Psoas muscle (tissue), 8 donors: ENCODE measurements around the gene NR5A1. TPM values are rescaled to one million over a fixed set of nuclear protein-coding genes. Genes with fewer than 3 reads are reported as not detected.

ENCODE experiments used
- ATAC-seq, 4 donors: fragments of 200-7000 bp; cut with Tn5 transposase; one replicate each; pipeline ENCODE4 v1.9.1; 2020; ENCODE audit warnings: moderate library complexity in 3 of 4, mild to moderate bottlenecking in 2 of 4
- DNase-seq, 2 donors: peaks; one replicate each; pipeline ENCODE4 v3.0.0-alpha.2; 2020
- H3K27ac ChIP-seq: fragments of 200-600 bp; one replicate; pipeline ENCODE4 v1.8.0; 2022
- H3K27me3 ChIP-seq, 3 donors: fragments of 200-600 bp in 1 of 3; one replicate each; pipeline versions ENCODE4 v1.6.1 to v1.8.0; 2013 to 2022; ENCODE audit warnings: low read length in 2 of 3, mild to moderate bottlenecking in 2 of 3, moderate library complexity in 1 of 3; ENCODE audit not compliant: insufficient read depth in 3 of 3
- H3K36me3 ChIP-seq, 2 donors: fragments of 200-600 bp in 1 of 2; one replicate each; pipeline versions ENCODE4 v1.6.1 to v1.8.0; 2013 to 2022; ENCODE audit warnings: low read depth in 1 of 2, mild to moderate bottlenecking in 1 of 2, moderate library complexity in 1 of 2; ENCODE audit not compliant: insufficient read depth in 1 of 2
- H3K4me1 ChIP-seq: fragments of 200-600 bp; one replicate; pipeline ENCODE4 v1.8.0; 2022
- H3K4me3 ChIP-seq: fragments of 200-600 bp; one replicate; pipeline ENCODE4 v1.8.0; 2022; ENCODE audit warnings: mild to moderate bottlenecking
- H3K9me3 ChIP-seq: fragments of 200-600 bp; one replicate; pipeline ENCODE4 v1.8.0; 2022
- WGBS, 3 donors: extraction: QIAGEN DNeasy Blood & Tissue Kit; methylation state at CpG; one replicate each; pipeline versions ENCODE4 v1.1.6 to v1.1.7; 2013; 5-methylcytosine and 5-hydroxymethylcytosine counted together
- intact Hi-C, 2 donors: fragments of 100-400 bp; cut with DNase I; formaldehyde crosslinking; loops; one replicate each; pipeline versions ENCODE4 v1.11.0 to v1.14.2; 2022
- polyA plus RNA-seq, 3 donors: library from polyadenylated mRNA; stranded (reverse); fragments of 200-250 nt; gene quantifications; one replicate each; pipeline ENCODE4 v1.2.3, GENCODE V29; 2013
- total RNA-seq, 4 donors: library from RNA; stranded (reverse); fragmentation: NEBNext Ultra II Directional in 2 of 4; extraction: Animal tissue kit (Norgen Biotek cat#: 25700) in 2 of 4; gene quantifications; one replicate each; pipeline versions ENCODE4 v1.2.1 to v1.2.4, GENCODE V29; 2021 to 2023
- TF ChIP-seq, protein P1 (sequence below): fragments of 200-600 bp; IDR thresholded peaks from one replicate; pipeline ENCODE4 v1.8.0; 2022; ENCODE audit warnings: antibody characterized with exemption
- donor health status: healthy with polysubstance abuse.
- donor health status: DM: no; HTN: no; CAD: no; lungs with moderate emphysema.
- donor health status: Bipolar disorder and iron deficiency.
- donor health status: healthy.
- donor health status: DM: yes; HTN: yes; CAD: no.
- donor health status: DM: no; HTN: no; CAD: no.
- donor health status: DM: no; HTN: no; CAD: no.
- donor health status: DM: yes; HTN: yes; CAD: no.

NR5A1 gene
- total and polyA plus RNA-seq, 7 donors: 0.01 to 0.75 (median 0.35) TPM; not detected in 3

DNA sequence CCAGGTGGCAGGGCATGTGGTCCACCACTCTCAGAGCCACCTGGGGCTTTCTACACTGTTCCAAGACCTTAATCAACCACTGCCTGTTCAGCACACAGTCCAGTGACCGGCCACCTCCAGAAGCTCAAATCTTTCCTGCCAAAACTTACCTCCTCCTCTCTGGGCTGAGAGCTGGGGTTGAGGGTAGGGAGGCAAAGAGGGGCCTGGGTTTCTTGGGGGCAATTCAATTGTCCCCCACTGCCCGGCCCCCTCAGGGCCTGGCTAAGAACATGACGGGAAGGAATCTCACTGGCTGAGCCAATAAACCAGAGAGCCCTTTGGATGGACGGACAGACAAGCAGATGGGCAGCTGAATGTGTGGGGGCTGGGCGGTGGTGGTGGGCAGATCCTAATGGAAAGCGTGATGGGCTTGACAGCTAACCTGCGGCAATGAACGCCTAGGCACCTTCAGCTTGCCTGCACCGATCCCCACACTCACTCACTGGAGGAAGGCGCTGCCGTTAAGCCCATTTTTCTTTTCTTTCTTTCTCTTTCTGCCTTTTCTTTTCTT lies 5.4 kb downstream of the NR5A1 start:
- no peak overlapping the region for H3K4me3 ChIP-seq
- H3K4me1 ChIP-seq: no peaks in the 10 kb centered on the region
- intact Hi-C loops: no loop called here
- peaks cover 0 to 68% (median 27%) of the 10 kb centered on the region in 3 donors for H3K27me3 ChIP-seq
- no peaks in the 10 kb centered on the region for H3K36me3 ChIP-seq
- no peak overlapping the region for H3K27ac ChIP-seq
- no peak for ATAC-seq
- WGBS, 3 donors: 62 to 67% (median 66%) methylated on average over 10 to 11 of the region's 11 CpGs
- no peak for DNase-seq
- no peaks in the 10 kb centered on the region for H3K9me3 ChIP-seq
- TF ChIP-seq, protein P1, sequence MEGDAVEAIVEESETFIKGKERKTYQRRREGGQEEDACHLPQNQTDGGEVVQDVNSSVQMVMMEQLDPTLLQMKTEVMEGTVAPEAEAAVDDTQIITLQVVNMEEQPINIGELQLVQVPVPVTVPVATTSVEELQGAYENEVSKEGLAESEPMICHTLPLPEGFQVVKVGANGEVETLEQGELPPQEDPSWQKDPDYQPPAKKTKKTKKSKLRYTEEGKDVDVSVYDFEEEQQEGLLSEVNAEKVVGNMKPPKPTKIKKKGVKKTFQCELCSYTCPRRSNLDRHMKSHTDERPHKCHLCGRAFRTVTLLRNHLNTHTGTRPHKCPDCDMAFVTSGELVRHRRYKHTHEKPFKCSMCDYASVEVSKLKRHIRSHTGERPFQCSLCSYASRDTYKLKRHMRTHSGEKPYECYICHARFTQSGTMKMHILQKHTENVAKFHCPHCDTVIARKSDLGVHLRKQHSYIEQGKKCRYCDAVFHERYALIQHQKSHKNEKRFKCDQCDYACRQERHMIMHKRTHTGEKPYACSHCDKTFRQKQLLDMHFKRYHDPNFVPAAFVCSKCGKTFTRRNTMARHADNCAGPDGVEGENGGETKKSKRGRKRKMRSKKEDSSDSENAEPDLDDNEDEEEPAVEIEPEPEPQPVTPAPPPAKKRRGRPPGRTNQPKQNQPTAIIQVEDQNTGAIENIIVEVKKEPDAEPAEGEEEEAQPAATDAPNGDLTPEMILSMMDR: no peak

DNA sequence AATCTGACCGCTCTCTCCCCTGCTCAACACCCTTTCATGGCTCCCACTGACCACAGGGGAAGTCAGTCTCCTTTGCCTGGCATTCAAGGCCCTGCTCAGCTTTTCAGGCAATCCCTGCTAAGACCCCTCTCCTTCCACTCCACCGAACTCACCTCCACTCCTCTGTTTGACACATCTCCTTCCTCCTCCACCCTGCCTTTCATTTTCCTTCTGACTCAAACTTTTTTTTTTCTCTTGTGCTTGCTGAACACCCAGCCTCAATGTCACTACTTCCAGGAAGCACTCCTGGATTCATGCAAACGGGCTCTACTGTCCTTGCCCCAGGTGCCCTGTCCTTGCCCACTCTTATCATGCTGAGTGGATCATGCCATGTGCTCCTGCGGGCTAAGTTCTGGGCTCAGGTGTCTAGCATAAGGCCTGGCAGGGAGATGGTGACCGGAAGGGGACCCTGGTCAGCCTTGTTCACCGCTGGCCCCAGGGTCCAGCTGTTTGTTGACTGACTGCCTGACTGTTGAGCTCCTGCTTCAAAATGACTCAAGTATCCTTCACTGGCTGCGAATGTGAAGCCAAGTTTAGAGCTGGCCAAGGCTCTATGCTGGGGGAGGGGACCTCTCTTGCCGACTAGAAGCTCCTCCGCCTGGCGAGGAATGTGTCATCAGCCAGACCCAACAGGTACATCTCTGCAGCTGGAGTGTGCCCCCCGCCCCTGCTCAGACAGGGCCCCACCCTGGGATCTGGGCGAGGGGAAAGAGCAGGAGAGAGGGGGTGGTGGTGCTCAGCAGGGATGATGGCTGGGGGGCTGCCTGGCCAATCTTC lies 6.2 kb downstream of the NR5A1 start:
- 65 to 71% (median 68%) methylated on average over 12 of the region's 12 CpGs for WGBS, 3 donors
- intact Hi-C loops: no loop called here
- Histone ChIP-seq H3K36me3 (no peaks in the 10 kb centered on the region), H3K9me3 (no peaks in the 10 kb centered on the region), H3K4me3 (no peak overlapping the region), H3K27ac (no peak overlapping the region), H3K4me1 (no peaks in the 10 kb centered on the region), H3K27me3 (peaks cover 0 to 66% (median 27%) of the 10 kb centered on the region in 3 donors)
- ATAC-seq (no peak), DNase-seq (peak in 1 of 2 donors; percentile 23)
- TF ChIP-seq, protein P1: no peak

DNA sequence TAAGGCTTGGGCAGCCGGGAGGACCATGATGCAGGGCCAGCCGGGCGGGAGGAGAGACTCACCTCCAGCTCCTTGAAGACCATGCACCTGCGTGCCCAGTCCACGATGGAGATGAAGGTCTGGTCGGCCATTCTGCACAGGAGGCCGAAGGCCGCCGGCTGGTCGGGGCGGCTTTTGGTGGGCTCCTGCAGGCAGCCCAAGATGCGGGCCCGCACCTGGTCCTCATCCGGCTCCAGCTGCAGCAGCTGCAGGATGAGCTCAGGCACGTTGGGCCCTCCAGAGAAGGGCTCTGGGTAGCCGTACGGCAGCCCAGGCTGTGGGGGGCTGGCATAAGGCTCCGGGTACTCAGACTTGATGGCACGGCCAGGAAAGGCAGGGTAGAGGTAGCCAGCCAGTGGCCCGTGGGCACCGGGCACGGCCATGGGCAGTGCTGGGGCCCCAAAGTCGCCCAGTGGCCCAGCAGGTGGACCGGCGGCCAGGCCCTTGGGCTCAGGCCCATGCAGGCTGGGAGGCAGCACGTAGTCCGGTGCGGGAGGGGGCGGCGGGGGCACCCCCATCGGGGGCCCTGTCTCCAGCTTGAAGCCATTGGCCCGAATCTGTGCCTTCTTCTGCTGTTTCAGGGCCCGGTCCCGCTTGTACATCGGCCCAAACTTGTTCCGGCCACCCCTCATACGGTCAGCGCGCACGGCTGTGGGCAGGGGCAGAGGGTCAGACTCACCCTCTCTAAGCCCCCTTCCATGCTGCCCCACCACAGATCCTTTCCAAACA lies 7.0 kb downstream of the NR5A1 start:
- intact Hi-C loops: no loop called here
- Histone ChIP-seq H3K4me1 (no peaks in the 10 kb centered on the region), H3K4me3 (no peak overlapping the region), H3K27me3 (peaks cover 0 to 58% (median 21%) of the 10 kb centered on the region in 3 donors), H3K9me3 (no peaks in the 10 kb centered on the region), H3K36me3 (no peaks in the 10 kb centered on the region), H3K27ac (no peak overlapping the region)
- TF ChIP-seq, protein P1: no peak
- ATAC-seq: no peak
- DNase-seq: peak in 1 of 2 donors; percentile 28
- WGBS, 3 donors: 83 to 88% (median 84%) methylated on average over 38 to 40 of the region's 40 CpGs

DNA sequence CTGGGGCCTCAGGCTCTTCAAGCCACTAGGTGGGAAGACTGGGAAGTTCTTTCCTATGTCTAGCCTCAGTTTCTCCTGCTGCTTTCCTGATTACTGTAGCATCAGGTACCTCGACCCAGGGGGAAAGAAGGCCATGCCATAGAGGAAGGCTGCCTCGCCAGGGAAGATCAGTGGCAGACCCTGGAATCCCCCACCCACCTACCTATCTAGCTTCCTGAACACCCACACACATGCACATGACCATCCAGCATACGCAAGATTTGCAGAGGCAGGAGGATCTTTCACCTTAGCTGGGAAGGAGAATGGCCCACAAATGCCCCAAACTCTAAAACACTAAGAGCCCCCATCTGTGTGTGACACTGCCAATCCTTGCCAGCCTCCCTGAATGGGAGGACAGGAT lies 8.0 kb downstream of the NR5A1 start:
- Histone ChIP-seq H3K4me3 (no peak overlapping the region), H3K27ac (no peak overlapping the region), H3K36me3 (no peaks in the 10 kb centered on the region), H3K4me1 (no peaks in the 10 kb centered on the region), H3K27me3 (peaks cover 0 to 51% (median 13%) of the 10 kb centered on the region in 3 donors), H3K9me3 (no peaks in the 10 kb centered on the region)
- intact Hi-C loops: no loop called here
- WGBS, 3 donors: 69 to 87% (median 86%) methylated on average over 3 of the region's 3 CpGs
- no peak for ATAC-seq
- TF ChIP-seq, protein P1: no peak
- DNase-seq: no peak
